KMS-11 (cell line): ENCODE results near the gene MFSD6.

Experiments
- H2AFZ ChIP-seq: fragments of 200-600 bp; sonication (generic); 2 replicates; pipeline ENCODE4 v1.6.1; 2016; ENCODE audit warnings: antibody characterized with exemption, mixed run types, low read depth
- H3K27ac ChIP-seq: fragments of 200-600 bp; sonication (generic); 2 replicates; pipeline ENCODE4 v1.6.1; 2016; ENCODE audit warnings: mild to moderate bottlenecking, mixed run types
- H3K27me3 ChIP-seq: fragments of 200-600 bp; sonication (generic); 2 replicates; pipeline ENCODE4 v1.6.1; 2017; ENCODE audit warnings: mild to moderate bottlenecking, low read depth, mixed run types, moderate library complexity; ENCODE audit not compliant: insufficient read depth
- H3K36me3 ChIP-seq: fragments of 200-600 bp; sonication (generic); 2 replicates; pipeline ENCODE4 v1.6.1; 2017; ENCODE audit warnings: mild to moderate bottlenecking, mixed run types; ENCODE audit not compliant: insufficient read depth
- H3K4me1 ChIP-seq: fragments of 200-600 bp; sonication (generic); 2 replicates; pipeline ENCODE4 v1.6.1; 2016; ENCODE audit warnings: mild to moderate bottlenecking, low read depth, mixed run types; ENCODE audit not compliant: poor library complexity, severe bottlenecking
- H3K4me2 ChIP-seq: fragments of 200-600 bp; sonication (generic); 2 replicates; pipeline ENCODE4 v1.7.0; 2016; ENCODE audit warnings: mild to moderate bottlenecking, mixed run types
- H3K4me3 ChIP-seq: fragments of 200-600 bp; sonication (generic); IDR thresholded peaks from 2 replicates; pipeline ENCODE4 v1.6.1; 2017; ENCODE audit warnings: low read depth, low read length, mixed read lengths; ENCODE audit not compliant: insufficient read depth
- H3K79me2 ChIP-seq: fragments of 200-600 bp; sonication (generic); 2 replicates; pipeline ENCODE4 v1.6.1; 2016; ENCODE audit warnings: low read depth, mixed run types; ENCODE audit not compliant: insufficient read depth
- H3K9ac ChIP-seq: fragments of 200-600 bp; sonication (generic); 2 replicates; pipeline ENCODE4 v1.6.1; 2016; ENCODE audit warnings: mild to moderate bottlenecking, mixed run types
- H4K20me1 ChIP-seq: fragments of 200-600 bp; sonication (generic); 2 replicates; pipeline ENCODE4 v1.6.1; 2016; ENCODE audit warnings: mild to moderate bottlenecking, mixed run types; ENCODE audit not compliant: insufficient read depth
- CTCF ChIP-seq: fragments of 200-600 bp; sonication (generic); conservative IDR thresholded peaks from 2 replicates; pipeline ENCODE4 v1.6.1; 2017; ENCODE audit warnings: low read depth, mild to moderate bottlenecking, antibody characterized with exemption, low read length, moderate library complexity, mixed read lengths

MFSD6 gene

DNA sequence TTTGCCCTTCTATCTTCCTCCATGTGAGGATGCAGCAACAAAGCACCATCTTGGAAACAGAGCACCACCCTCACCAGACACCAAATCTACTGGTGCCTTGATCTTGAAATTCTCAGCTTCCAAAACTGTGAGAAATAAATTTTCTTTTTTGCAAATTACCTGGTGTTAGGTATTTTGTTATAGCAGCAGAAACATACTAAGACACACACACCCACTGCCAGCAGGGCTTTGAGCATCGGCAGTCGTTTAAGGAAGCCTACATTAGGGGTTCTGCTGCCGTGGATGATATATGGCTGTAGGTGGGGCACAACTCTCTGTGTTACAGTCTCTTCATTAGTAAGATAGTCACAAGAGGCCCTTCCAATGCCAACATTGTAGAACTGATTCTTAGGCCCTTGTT lies 20.7 kb upstream of the MFSD6 start:
- no peaks in the 10 kb centered on the region for H4K20me1 ChIP-seq
- no peak overlapping the region for H3K4me3 ChIP-seq
- no peak overlapping the region for H3K9ac ChIP-seq
- H3K27ac ChIP-seq: no peak overlapping the region
- no peak for TF ChIP-seq CTCF
- no peaks in the 10 kb centered on the region for H3K27me3 ChIP-seq
- H3K79me2 ChIP-seq: no peaks in the 10 kb centered on the region
- no peaks in the 10 kb centered on the region for H3K4me1 ChIP-seq
- no peaks in the 10 kb centered on the region for H3K36me3 ChIP-seq
- no peak overlapping the region for H2AFZ ChIP-seq
- H3K4me2 ChIP-seq: no peak overlapping the region

GRCh38 chr2:190396271-190396670 lies 11.9 kb upstream of the MFSD6 start:
- Histone ChIP-seq H3K9ac (no peak overlapping the region), H2AFZ (no peak overlapping the region), H3K79me2 (no peaks in the 10 kb centered on the region), H3K36me3 (no peaks in the 10 kb centered on the region), H3K4me3 (no peak overlapping the region), H3K27ac (no peak overlapping the region), H4K20me1 (no peaks in the 10 kb centered on the region), H3K27me3 (no peaks in the 10 kb centered on the region), H3K4me2 (no peak overlapping the region), H3K4me1 (no peaks in the 10 kb centered on the region)
- no peak for TF ChIP-seq CTCF

DNA sequence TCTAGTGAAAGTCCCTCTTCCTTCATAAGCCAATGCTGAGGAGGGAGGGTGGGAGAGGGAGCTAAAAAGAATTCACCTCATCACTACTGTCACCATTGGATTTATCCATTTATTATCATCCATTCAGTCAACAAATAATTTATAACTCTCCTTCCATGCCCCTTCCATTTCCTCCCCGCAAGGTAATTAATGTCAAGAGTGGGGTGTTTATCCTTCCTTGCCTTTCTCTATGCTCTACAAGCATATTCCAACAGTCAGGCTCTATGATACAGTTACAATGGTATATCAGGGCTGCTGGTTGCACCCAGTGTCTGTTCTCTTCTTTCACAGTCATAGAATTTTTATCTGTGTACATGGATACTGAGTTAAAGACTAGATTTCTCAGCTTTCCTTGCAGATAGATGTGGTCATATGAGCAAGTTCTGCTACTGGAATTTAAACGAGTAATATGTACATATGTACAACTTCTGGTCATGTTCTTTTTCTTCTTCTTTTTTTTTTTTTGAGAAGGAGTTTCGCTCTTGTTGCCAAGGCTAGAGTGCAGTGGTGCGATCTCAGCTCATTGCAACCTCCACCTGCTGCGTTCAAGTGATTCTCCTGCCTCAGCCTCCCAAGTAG lies 5.1 kb upstream of the MFSD6 start:
- no peaks in the 10 kb centered on the region for H3K36me3 ChIP-seq
- H3K4me2 ChIP-seq: no peak overlapping the region
- H4K20me1 ChIP-seq: no peaks in the 10 kb centered on the region
- no peak overlapping the region for H2AFZ ChIP-seq
- TF ChIP-seq CTCF: no peak
- H3K4me3 ChIP-seq: no peak overlapping the region
- H3K27ac ChIP-seq: no peak overlapping the region
- no peaks in the 10 kb centered on the region for H3K4me1 ChIP-seq
- H3K79me2 ChIP-seq: no peaks in the 10 kb centered on the region
- H3K9ac ChIP-seq: no peak overlapping the region
- H3K27me3 ChIP-seq: no peaks in the 10 kb centered on the region

GRCh38 chr2:190404487-190404886 lies 3.7 kb upstream of the MFSD6 start:
- H3K9ac ChIP-seq: no peak overlapping the region
- peaks cover 3% of the 10 kb centered on the region for H3K4me1 ChIP-seq
- no peaks in the 10 kb centered on the region for H3K27me3 ChIP-seq
- no peak overlapping the region for H3K4me2 ChIP-seq
- no peak for TF ChIP-seq CTCF
- no peaks in the 10 kb centered on the region for H3K36me3 ChIP-seq
- no peak overlapping the region for H3K27ac ChIP-seq
- H3K4me3 ChIP-seq: no peak overlapping the region
- H2AFZ ChIP-seq: no peak overlapping the region
- no peaks in the 10 kb centered on the region for H4K20me1 ChIP-seq
- no peaks in the 10 kb centered on the region for H3K79me2 ChIP-seq

DNA sequence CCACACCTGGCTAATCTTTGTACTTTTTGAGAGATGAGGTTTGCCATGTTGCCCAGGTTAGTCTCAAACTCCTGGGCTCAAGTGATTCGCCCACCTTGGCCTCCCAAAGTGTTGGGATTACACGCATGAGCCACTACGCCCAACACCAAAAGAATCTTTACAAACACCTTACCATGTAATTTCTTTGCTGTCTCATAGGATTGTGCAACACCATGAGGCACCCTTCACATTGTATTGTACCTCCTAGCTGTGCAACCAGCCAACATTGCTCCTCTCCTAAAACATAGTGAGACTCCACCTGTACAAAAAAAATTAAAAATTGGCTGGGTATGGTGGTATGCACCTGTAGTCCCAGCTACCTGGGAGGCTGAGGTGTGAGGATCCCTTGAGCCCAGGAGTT lies 3.1 kb upstream of the MFSD6 start:
- H3K9ac ChIP-seq: no peak overlapping the region
- H3K27ac ChIP-seq: no peak overlapping the region
- no peaks in the 10 kb centered on the region for H3K79me2 ChIP-seq
- H3K4me2 ChIP-seq: no peak overlapping the region
- H3K27me3 ChIP-seq: no peaks in the 10 kb centered on the region
- H3K4me3 ChIP-seq: no peak overlapping the region
- TF ChIP-seq CTCF: no peak
- peaks cover 9% of the 10 kb centered on the region for H3K4me1 ChIP-seq
- H3K36me3 ChIP-seq: no peaks in the 10 kb centered on the region
- no peak overlapping the region for H2AFZ ChIP-seq
- H4K20me1 ChIP-seq: no peaks in the 10 kb centered on the region
